ENCODE data around the gene GPC5.

Gene GPC5

DNA sequence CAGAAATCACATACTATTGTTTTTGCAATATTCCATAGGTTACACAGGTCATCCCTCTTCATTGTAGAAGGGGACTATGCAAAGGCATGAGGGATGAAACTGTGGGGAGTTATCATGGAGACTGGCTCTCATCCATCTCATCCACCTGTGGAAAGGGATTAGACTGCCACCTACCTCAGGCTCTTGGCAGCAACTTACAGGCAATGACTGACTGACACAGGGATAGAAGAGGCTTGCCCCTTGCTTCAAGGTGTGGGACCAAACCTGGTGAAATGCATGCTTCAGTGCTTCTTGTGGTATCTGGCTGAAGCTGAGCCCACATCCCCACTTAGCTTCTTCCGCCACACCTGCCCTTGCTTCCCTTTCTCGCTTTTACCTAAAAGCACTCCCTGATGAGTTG, 341.3 kb downstream of the GPC5 start:
- TF ChIP-seq, protein P1, sequence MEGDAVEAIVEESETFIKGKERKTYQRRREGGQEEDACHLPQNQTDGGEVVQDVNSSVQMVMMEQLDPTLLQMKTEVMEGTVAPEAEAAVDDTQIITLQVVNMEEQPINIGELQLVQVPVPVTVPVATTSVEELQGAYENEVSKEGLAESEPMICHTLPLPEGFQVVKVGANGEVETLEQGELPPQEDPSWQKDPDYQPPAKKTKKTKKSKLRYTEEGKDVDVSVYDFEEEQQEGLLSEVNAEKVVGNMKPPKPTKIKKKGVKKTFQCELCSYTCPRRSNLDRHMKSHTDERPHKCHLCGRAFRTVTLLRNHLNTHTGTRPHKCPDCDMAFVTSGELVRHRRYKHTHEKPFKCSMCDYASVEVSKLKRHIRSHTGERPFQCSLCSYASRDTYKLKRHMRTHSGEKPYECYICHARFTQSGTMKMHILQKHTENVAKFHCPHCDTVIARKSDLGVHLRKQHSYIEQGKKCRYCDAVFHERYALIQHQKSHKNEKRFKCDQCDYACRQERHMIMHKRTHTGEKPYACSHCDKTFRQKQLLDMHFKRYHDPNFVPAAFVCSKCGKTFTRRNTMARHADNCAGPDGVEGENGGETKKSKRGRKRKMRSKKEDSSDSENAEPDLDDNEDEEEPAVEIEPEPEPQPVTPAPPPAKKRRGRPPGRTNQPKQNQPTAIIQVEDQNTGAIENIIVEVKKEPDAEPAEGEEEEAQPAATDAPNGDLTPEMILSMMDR (IDR thresholded peaks at IDR 0.05; ENCODE audit: low read depth, low read length), result no peak

DNA sequence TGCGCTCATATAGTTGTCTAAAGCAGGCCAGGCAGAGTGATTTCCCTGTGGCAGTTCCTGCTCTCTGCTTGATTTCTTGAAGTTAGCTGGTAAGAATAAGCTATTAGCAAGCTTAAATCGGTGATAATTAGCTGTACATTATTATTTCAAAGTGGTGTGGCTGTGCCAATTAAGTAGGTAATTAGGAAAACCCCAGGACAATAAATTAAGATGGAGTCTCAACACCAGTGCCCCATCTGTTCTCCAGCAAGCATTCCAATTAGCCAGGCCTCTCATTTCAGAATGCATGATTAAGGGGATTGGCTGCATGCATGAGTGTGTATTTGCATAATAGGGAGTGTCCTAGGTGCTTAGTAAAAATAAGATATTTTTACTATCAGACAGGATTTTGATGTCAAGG, 342.3 kb downstream of the GPC5 start:
- TF ChIP-seq, protein P1 (IDR thresholded peaks at IDR 0.05; ENCODE audit: low read depth, low read length), result no peak
- DNase-seq (ENCODE audit: extremely low read depth, low read depth), result no peak

More for the DNA sequence above, 341.3 kb downstream of the GPC5 start:
- DNase-seq (ENCODE audit: extremely low read depth, low read depth), result no peak

DNA sequence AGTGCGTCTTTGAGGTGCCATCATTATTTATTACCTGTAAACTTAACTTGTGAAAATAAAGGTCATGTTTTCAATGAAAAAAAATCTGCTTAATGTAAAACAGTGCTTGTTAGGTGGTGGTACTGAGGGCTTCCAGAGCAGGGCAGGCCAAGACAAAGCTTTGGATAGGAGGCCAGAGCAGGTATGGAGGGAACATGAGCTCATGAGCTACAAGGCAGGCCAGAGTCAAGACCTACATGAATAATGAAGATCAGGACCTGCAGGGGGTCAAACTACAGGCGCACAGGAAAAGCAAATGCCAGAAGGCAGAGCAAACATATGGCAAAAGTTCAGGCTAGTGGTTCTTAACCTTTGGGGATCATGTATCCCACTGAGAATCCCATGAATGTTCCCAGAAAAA, 343.5 kb downstream of the GPC5 start:
- TF ChIP-seq, protein P1 (IDR thresholded peaks at IDR 0.05; ENCODE audit: low read depth, low read length), result no peak
- DNase-seq (ENCODE audit: extremely low read depth, low read depth), result no peak

DNA sequence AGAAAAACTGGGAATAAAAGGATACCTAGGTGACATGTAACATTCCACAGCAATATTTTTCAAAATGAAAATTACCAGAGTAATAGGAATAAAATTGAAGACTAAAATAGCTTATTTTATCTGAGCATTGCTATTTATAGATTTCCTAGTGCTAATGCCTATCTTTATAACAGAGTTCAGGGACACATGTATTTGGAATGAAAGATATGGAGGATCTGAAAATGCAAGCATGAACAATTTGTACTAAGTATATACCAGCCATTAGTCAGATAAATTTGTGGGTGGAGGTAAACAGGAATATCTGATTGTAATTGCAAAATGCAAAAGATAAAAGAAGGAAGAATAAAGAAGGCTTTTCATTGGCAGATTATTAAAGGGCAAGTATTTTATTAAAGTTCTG, 345.9 kb downstream of the GPC5 start:
- DNase-seq (ENCODE audit: extremely low read depth, low read depth), result no peak
- TF ChIP-seq, protein P1 (IDR thresholded peaks at IDR 0.05; ENCODE audit: low read depth, low read length), result no peak

DNA sequence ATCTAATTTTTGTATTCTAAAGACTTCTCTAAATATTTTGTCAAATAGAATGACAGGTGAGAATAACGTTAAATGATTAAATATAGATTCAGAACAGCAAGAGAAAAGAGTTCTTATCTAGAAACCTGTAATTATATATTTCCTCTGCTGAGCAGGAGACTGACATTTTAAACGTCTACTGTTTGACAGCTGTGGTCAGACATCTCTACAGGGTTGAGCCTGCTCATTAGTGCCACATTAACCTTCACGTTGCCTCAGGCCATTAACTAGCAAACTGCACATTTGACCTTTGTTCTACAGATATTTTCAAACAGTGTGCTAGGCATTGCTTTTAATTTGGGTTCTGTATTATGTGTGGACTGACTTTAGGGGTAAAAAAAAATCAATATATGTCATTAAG, 347.5 kb downstream of the GPC5 start:
- TF ChIP-seq, protein P1 (IDR thresholded peaks at IDR 0.05; ENCODE audit: low read depth, low read length), result no peak
- no peak for DNase-seq (ENCODE audit: extremely low read depth, low read depth)

DNA sequence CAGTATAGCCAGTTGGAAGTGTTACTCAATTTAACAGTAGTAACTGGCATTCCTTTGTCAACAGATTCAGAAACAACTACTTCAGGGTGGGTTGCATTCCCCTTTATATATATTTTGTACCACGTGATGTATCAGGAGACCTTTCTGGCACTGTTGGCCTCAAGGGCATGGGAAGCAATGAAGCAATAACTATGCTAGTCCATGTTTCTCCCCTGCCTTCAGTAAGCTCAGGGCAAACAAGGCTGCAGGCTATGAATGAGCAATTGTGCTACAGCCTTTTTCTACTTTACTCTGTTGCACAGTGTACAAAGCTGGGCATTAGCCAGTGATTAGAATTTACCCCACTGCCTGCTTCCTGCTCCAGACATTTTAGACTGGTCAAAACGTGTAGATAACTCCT, 348.8 kb downstream of the GPC5 start:
- DNase-seq (ENCODE audit: extremely low read depth, low read depth), result no peak
- TF ChIP-seq, protein P1 (IDR thresholded peaks at IDR 0.05; ENCODE audit: low read depth, low read length), result no peak

DNA sequence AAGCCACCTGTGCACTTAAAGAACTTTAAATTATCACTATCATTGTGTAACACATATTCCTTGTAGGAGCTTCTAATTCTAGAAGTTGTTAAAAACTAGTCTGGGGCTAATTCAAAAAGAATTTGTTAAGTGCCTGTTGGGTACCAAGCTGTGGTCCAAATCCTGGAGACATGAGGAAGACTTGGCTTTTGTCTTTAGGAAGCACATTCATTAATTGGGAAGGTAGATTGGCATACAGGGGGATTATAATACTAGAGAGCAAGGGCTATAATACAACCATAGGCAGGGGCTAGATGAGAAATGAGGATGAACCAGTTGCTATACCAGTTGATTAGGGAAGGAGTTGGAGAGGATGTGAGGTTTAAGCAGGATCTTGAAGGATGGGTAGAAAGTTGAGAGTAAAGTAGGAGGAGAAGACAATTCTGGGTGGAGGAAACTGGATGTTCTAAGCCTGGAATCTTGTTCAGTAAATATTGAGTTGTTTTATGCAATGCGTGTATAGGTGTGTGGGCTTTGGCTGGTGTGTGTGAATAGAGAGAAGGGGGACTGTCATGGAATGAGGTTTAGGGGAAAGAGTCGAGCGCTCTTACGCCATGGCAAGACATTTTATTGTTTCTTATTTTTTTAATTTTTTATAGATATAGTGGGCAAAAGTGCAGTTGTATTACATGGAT, 350.1 kb downstream of the GPC5 start:
- DNase-seq (ENCODE audit: extremely low read depth, low read depth), result no peak

More for the DNA sequence above, 350.1 kb downstream of the GPC5 start:
- TF ChIP-seq, protein P1 (IDR thresholded peaks at IDR 0.05; ENCODE audit: low read depth, low read length), result no peak

All from AG09319 (cell line).